ENCODE data around the gene TTYH3.
A peak's percentile ranks its signal among the peaks of the same experiment; 100 is the strongest.

TTYH3 gene

DNA sequence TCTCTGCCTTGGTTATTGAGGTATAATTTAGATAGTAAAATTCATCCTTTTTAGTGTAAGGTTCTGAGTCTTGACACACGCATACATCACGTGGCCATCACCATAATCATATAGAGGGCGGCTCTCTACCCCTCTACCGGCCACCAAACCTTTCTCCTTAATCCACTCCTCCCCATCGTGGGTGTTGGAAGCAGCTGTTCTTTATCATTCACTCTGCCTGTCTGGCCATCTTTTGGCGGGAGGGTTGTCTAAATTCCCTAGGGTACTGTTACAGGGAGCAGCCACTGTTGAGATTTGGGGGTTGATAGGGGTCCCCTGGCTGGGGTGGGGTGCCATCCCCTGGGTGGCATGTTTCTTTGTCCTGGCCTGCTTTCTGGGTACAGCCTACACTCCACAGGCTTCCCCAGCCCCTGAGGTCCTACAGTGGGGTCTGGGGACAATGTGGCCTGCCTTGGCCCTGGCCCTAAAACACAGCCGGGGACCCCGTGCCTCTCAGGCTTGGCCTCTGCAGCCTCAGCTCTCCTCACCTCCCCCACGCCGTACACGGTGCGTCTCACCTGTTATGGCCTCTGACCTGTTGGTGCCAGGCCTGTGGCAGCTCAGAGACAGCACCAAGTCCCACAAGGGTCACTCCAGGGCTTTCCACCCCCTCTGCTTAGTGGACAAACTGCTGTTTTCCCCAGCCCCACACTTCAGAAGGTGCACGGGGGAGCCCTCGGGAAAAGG is 73.7 kb downstream of the TTYH3 start:
- H3K27ac ChIP-seq = no peak overlapping the region
- TF ChIP-seq, protein P1, sequence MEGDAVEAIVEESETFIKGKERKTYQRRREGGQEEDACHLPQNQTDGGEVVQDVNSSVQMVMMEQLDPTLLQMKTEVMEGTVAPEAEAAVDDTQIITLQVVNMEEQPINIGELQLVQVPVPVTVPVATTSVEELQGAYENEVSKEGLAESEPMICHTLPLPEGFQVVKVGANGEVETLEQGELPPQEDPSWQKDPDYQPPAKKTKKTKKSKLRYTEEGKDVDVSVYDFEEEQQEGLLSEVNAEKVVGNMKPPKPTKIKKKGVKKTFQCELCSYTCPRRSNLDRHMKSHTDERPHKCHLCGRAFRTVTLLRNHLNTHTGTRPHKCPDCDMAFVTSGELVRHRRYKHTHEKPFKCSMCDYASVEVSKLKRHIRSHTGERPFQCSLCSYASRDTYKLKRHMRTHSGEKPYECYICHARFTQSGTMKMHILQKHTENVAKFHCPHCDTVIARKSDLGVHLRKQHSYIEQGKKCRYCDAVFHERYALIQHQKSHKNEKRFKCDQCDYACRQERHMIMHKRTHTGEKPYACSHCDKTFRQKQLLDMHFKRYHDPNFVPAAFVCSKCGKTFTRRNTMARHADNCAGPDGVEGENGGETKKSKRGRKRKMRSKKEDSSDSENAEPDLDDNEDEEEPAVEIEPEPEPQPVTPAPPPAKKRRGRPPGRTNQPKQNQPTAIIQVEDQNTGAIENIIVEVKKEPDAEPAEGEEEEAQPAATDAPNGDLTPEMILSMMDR (IDR thresholded peaks at IDR 0.05) = no peak
- no peak for TF ChIP-seq ZFX (IDR thresholded peaks at IDR 0.05; ENCODE audit: borderline replicate concordance)

DNA sequence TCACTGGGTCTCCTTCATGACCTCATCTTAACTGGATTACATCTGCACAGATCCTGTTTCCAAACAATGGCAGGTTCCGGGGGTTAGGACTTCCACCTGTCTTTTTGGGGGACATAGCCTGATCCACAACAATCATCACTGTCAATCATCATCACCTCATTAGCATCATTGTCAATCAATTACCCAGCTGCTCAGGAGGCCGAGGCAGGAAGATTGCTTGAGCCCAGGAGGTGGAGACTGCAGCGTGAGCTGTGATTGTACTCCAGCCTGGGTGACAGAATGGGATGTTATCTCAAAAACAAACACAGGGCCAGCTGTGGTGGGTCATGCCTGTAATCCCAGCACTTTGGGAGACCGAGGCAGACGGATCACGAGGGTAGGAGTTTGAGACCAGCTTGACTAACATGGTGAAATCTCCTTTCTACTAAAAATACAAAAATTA is 74.9 kb downstream of the TTYH3 start:
- no peak overlapping the region for H3K27ac ChIP-seq
- TF ChIP-seq, protein P1 (IDR thresholded peaks at IDR 0.05) = no peak
- no peak for TF ChIP-seq ZFX (IDR thresholded peaks at IDR 0.05; ENCODE audit: borderline replicate concordance)

DNA sequence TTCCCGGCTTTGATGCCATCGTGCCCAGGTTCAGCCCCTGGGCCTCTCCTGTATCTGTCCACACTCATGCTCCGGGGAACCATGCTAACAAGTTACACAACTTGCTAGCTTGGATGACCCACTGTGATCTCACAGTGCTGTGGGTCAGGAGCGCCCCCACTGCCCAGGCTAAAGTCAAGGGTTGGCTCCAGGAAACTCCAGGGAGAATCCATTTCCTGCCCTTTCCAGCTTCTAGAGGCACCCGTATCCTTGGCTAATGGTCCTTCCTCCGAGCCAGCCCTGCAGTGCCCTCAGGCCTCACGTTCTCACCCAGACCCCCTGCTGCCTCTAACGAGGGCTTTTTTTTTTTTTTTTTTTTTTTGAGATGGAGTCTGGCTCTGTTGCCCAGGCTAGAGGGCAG is 75.7 kb downstream of the TTYH3 start:
- no peak overlapping the region for H3K27ac ChIP-seq
- TF ChIP-seq, protein P1 (IDR thresholded peaks at IDR 0.05) = no peak
- no peak for TF ChIP-seq ZFX (IDR thresholded peaks at IDR 0.05; ENCODE audit: borderline replicate concordance)

DNA sequence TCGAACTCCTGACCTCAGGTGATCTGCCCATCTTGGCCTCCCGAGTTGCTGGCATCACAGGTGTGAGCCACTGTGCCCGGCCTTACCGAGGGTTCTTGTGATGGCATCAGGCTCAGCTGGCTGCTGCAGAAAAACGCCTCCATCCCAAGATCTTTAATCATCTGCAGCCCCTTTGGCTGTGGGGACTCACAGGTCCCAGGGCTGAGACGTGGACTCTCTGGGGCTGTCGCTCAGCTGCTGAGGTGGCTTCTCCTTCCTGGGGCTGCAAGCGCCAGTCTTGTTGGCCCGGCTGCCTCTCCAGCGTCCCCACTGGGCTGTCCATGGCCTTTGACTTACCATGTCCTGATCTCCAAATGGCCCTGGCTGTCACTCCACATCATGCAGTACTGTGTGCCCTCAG is 76.3 kb downstream of the TTYH3 start:
- no peak overlapping the region for H3K27ac ChIP-seq
- TF ChIP-seq ZFX (IDR thresholded peaks at IDR 0.05; ENCODE audit: borderline replicate concordance) = no peak
- TF ChIP-seq, protein P1 (IDR thresholded peaks at IDR 0.05) = no peak

DNA sequence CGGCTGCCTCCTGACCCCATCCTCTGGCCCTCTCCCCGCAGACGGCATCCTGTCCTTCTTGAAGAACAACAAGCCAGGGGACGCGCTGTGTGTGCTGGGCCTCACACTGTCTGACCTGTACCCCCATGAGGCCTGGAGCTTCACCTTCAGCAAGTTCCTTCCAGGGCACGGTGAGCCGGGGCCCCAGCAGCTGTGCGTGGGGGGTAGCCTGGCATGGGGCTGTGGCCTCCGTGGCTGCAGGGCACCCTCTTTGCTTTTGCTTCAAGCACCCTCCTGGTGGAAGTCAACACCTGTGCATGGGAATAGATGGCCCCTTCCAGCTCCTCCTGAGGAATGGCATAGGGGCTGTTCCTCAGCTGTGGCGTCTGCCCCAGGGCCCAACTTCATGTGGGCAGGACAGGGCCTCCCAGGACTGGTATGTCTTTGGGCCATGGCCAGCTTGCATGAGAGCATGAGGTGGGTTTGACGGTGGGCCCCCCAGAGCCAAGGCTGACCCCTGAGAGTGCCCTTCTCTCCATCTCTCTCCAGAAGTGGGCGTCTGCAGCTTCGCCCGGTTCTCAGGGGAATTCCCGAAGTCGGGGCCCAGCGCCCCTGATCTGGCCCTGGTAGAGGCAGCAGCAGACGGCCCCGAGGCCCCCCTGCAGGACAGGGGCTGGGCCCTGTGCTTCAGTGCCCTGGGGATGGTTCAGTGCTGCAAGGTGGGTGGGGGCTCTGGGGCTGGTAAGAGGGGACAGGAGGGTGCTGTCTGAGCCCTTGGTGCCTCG is 76.9 kb downstream of the TTYH3 start:
- TF ChIP-seq ZFX (IDR thresholded peaks at IDR 0.05; ENCODE audit: borderline replicate concordance) = no peak
- TF ChIP-seq, protein P1 (IDR thresholded peaks at IDR 0.05) = no peak
- no peak overlapping the region for H3K27ac ChIP-seq

DNA sequence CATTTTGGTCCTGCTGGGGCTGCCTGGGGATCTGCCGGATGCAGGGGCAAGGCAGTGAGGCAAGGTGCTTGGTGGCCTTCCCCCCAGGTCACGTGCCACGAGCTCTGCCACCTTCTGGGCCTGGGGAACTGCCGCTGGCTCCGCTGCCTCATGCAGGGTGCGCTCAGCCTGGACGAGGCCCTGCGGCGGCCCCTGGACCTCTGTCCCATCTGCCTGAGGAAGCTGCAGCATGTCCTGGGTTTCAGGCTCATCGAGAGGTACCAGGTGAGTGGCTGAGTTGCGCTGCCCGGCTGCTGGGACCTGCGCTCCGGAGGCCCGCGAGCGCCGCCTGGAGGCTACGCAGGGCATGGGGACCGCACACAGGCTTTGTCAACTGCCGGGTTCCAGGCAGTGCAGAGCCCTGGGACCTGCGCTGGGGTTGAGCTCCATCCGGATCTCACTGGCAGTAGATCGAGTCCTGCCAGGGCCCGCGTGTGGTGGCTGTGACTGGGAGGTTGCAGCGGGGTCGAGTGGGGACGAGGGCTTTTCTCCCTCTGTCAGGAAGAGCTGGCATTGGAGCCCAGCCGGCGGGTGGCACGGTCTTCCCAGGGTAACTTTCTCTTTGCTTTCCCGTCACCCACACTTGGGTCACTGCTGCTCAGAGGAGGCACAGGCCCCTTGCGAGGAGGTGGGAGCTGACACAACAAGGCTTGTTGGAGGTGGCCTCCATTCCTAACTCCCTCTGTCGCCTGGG is 77.9 kb downstream of the TTYH3 start:
- TF ChIP-seq, protein P1 (IDR thresholded peaks at IDR 0.05) = peak; percentile 100
- TF ChIP-seq ZFX (IDR thresholded peaks at IDR 0.05; ENCODE audit: borderline replicate concordance) = no peak
- H3K27ac ChIP-seq = no peak overlapping the region

Measured in 22Rv1 (cell line).